Endothelial cell of umbilical vein (primary cell): ENCODE results near the gene PIP4K2B. TPM values are rescaled to one million over a fixed set of nuclear protein-coding genes. Genes with fewer than 3 reads are reported as not detected.

Experiments used
- BruUV-seq: library from RNA; stranded (reverse); fragments of 400-500 nt; replicated peaks from 2 replicates; lab custom pipeline; 2021; lab: Mats Ljungman, UMichigan
- CTCF ChIA-PET: fragments of 300-600, 350-600 bp; sonication (Branson Sonifier 250); formaldehyde crosslinking; loops from one replicate; lab custom pipeline; 2021; ENCODE audit warnings: antibody characterized with exemption, inconsistent platforms; lab: Charles Lee
- POLR2A ChIA-PET: fragments of 300-600, 350-600 bp; sonication (Branson Sonifier 250); formaldehyde crosslinking; loops from one replicate; lab custom pipeline; 2021; ENCODE audit warnings: antibody characterized with exemption, inconsistent platforms; lab: Charles Lee
- DNase-seq: peaks from one replicate; pipeline ENCODE4 v3.0.0-alpha.2; 2011; ENCODE audit warnings: low read depth, low spot score
- FAIRE-seq: peaks from 2 replicates; lab custom pipeline; 2011; peaks lifted over from hg19 to GRCh38; lab: Jason Lieb, UNC
- H2AFZ ChIP-seq: 2 replicates; pipeline ENCODE4 v1.6.0; 2012; ENCODE audit warnings: low read depth, low read length, control low read depth, inconsistent platforms
- H3K27ac ChIP-seq: 2 replicates; pipeline ENCODE4 v1.5.1; 2011; ENCODE audit warnings: low read depth, mild to moderate bottlenecking, control low read depth, low read length, moderate library complexity; ENCODE audit not compliant: insufficient read depth
- H3K27me3 ChIP-seq, 2 experiments: 2 replicates each; pipeline versions ENCODE4 v1.6.0 to v1.6.1; 2011; ENCODE audit warnings: low read length in 2 of 2, mixed read lengths in 1 of 2; ENCODE audit not compliant: control insufficient read depth in 2 of 2, insufficient read depth in 2 of 2
- H3K36me3 ChIP-seq, 2 experiments: 2 replicates in 1 of 2; 3 replicates in 1 of 2; pipeline ENCODE4 v1.5.1; 2011; ENCODE audit warnings: low read length in 2 of 2, mild to moderate bottlenecking in 1 of 2, moderate library complexity in 1 of 2; ENCODE audit not compliant: control insufficient read depth in 2 of 2, insufficient read depth in 2 of 2; ENCODE audit errors: extremely low read depth in 1 of 2
- H3K4me1 ChIP-seq: 3 replicates; pipeline ENCODE4 v1.5.1; 2011; ENCODE audit warnings: mild to moderate bottlenecking, low read length; ENCODE audit not compliant: control insufficient read depth, insufficient read depth; ENCODE audit errors: extremely low read depth
- H3K4me2 ChIP-seq: 2 replicates; pipeline ENCODE4 v1.6.1; 2011; ENCODE audit warnings: low read length, control low read depth, mixed read lengths; ENCODE audit not compliant: insufficient read depth
- H3K4me3 ChIP-seq, 3 experiments: fragments of 200-600 bp in 1 of 3; sonication (generic), shearing (Covaris generic) in 1 of 3; replicated peaks in 1 of 3; 2 replicates each; pipeline ENCODE4 v1.5.1; 2011 to 2016; ENCODE audit warnings: control low read depth in 3 of 3, low read length in 3 of 3, mild to moderate bottlenecking in 2 of 3, inconsistent platforms in 1 of 3, low read depth in 1 of 3, moderate library complexity in 1 of 3; ENCODE audit not compliant: insufficient read depth in 1 of 3
- H3K79me2 ChIP-seq: 2 replicates; pipeline ENCODE4 v1.6.0; 2012; ENCODE audit warnings: low read length, inconsistent platforms; ENCODE audit not compliant: control insufficient read depth, insufficient read depth
- H3K9ac ChIP-seq: replicated peaks from 2 replicates; pipeline ENCODE3; 2011; ENCODE audit warnings: low read length, control low read depth; ENCODE audit not compliant: insufficient read depth; ENCODE audit errors: extremely low read depth
- H3K9me1 ChIP-seq: replicated peaks from 3 replicates; pipeline ENCODE4 v1.6.0; 2011; ENCODE audit warnings: mild to moderate bottlenecking, low read length; ENCODE audit not compliant: control insufficient read depth, insufficient read depth; ENCODE audit errors: extremely low read depth
- H3K9me3 ChIP-seq: replicated peaks from 2 replicates; pipeline ENCODE4 v1.5.1; 2012; ENCODE audit warnings: low read length, inconsistent platforms; ENCODE audit not compliant: control insufficient read depth, insufficient read depth
- H4K20me1 ChIP-seq: replicated peaks from 2 replicates; pipeline ENCODE3; 2011; ENCODE audit warnings: mild to moderate bottlenecking, low read length; ENCODE audit not compliant: control insufficient read depth, insufficient read depth; ENCODE audit errors: extremely low read depth
- CTCF ChIP-seq, 2 donors: IDR thresholded peaks; 1 replicate in 1 of 2; 2 replicates in 1 of 2; pipeline ENCODE4 v1.5.1; 2011; ENCODE audit warnings: low read length in 2 of 2, mild to moderate bottlenecking in 2 of 2, moderate library complexity in 2 of 2, control low read depth in 1 of 2, inconsistent platforms in 1 of 2, low read depth in 1 of 2; ENCODE audit not compliant: insufficient read depth in 1 of 2; ENCODE audit errors: extremely low read depth in 1 of 2
- EZH2 ChIP-seq: IDR thresholded peaks from 2 replicates; pipeline ENCODE4 v1.6.1; 2012; ENCODE audit warnings: borderline replicate concordance, low read depth, mild to moderate bottlenecking, moderate library complexity, low read length, inconsistent platforms; ENCODE audit not compliant: severe bottlenecking
- FOS ChIP-seq: IDR thresholded peaks from 2 replicates; pipeline ENCODE4 v1.6.1; 2011; ENCODE audit warnings: mild to moderate bottlenecking, low read length, moderate library complexity, borderline replicate concordance; ENCODE audit not compliant: insufficient read depth
- GATA2 ChIP-seq: IDR thresholded peaks from 2 replicates; pipeline ENCODE4 v1.7.0; 2011; ENCODE audit warnings: low read depth, mild to moderate bottlenecking, moderate library complexity, mixed read lengths, low read length; ENCODE audit not compliant: insufficient read length, insufficient read depth
- JUN ChIP-seq: IDR thresholded peaks from 2 replicates; pipeline ENCODE4 v1.6.1; 2011; ENCODE audit warnings: borderline replicate concordance, low read depth; ENCODE audit not compliant: insufficient read length, insufficient read depth
- MAX ChIP-seq: IDR thresholded peaks from 2 replicates; pipeline ENCODE4 v1.6.1; 2011; ENCODE audit not compliant: insufficient read depth, insufficient read length
- MYC ChIP-seq: IDR thresholded peaks from one replicate; pipeline ENCODE4 v1.6.1; 2011; ENCODE audit warnings: mild to moderate bottlenecking, low read depth, low read length
- POLR2A ChIP-seq: IDR thresholded peaks from 2 replicates; pipeline ENCODE4 v1.6.1; 2012; ENCODE audit warnings: low read depth, mild to moderate bottlenecking, control low read depth, low read length
- POLR2AphosphoS5 ChIP-seq: IDR thresholded peaks from 2 replicates; pipeline ENCODE4 v1.6.1; 2012; ENCODE audit warnings: low read depth, mild to moderate bottlenecking, control low read depth, low read length, moderate library complexity; ENCODE audit not compliant: insufficient read depth
- dilution Hi-C: fragments of 300-500 bp; cut with MboI; formaldehyde crosslinking; loops from one replicate; pipeline ENCODE4 v1.15.0; 2019; ENCODE audit warnings: low sequenced_read_pairs; ENCODE audit not compliant: extremely low pct_ligation_motif_present
- intact Hi-C: fragments of 100-400 bp; cut with micrococcal nuclease; formaldehyde crosslinking; loops from one replicate; pipeline ENCODE4 v1.10.0; 2022
- polyA plus RNA-seq, 4 experiments: library from polyadenylated mRNA; depleted of rRNA in 3 of 4; stranded (reverse) in 3 of 4; unstranded in 1 of 4; fragments of >200 nt; gene quantifications; 2 replicates each; pipeline versions ENCODE4 v1.2.1 to v1.2.3, GENCODE V29; 2011 to 2012; ENCODE audit warnings: missing spikeins in 1 of 4
- total RNA-seq: library from RNA; stranded (reverse); gene quantifications from 2 replicates; pipeline ENCODE4 v1.2.3, GENCODE V29; 2021

The PIP4K2B gene
- total and polyA plus RNA-seq, 2 donors (not counting 3 experiments of a cell fraction or from before 2014, with no cell fraction given) = 23.1 to 48.8 TPM

GRCh38 chr17:38747463-38748148 is 51.8 kb downstream of the PIP4K2B start:
- FAIRE-seq = no peak
- ChIA-PET POLR2A (no interaction called here), CTCF (interaction anchor here (0.7 kb wide), 1 partner anchor 13 kb away, joined by 3 read pairs; no protein-coding TSS in a partner anchor)
- no peaks in the 10 kb centered on the region for H3K36me3 ChIP-seq
- TF ChIP-seq JUN (no peak), CTCF (IDR thresholded peaks at IDR 0.05; ENCODE audit: extremely low read depth in 1 of 2, insufficient read depth in 1 of 2, low read depth in 1 of 2, low read length in 2 of 2) (peak in 1 of 2 donors; percentile 22)
- peak overlapping the region; percentile 86 for H3K9ac ChIP-seq
- no peaks in the 10 kb centered on the region for H3K9me3 ChIP-seq
- H3K4me3 ChIP-seq = peak overlapping the region; percentile 80 to 90 (median 80)
- no peak for DNase-seq
- H3K27me3 ChIP-seq = no peaks in the 10 kb centered on the region
- intact Hi-C loops = loop anchor here (2.0 kb wide), 1 partner anchor 45 kb away; no protein-coding TSS in a partner anchor
- H3K9me1 ChIP-seq = no peaks in the 10 kb centered on the region
- peak overlapping the region; percentile 70 for H3K4me2 ChIP-seq
- H2AFZ ChIP-seq = peak overlapping the region; percentile 65
- H4K20me1 ChIP-seq = peaks cover 2% of the 10 kb centered on the region
- dilution Hi-C loops = no loop called here
- H3K27ac ChIP-seq = peak overlapping the region; percentile 68
- H3K4me1 ChIP-seq = peaks cover 54% of the 10 kb centered on the region
- H3K79me2 ChIP-seq = peaks cover 57% of the 10 kb centered on the region
- BruUV-seq = no TSS peak

- intact Hi-C loops (no loop called here), dilution Hi-C loops (no loop called here)
- Histone ChIP-seq H3K9me3 (no peaks in the 10 kb centered on the region), H3K27ac (no peak overlapping the region), H3K4me2 (peak overlapping the region; percentile 70), H3K4me3 (peak overlapping the region; percentile 80 to 90 (median 80)), H3K27me3 (no peaks in the 10 kb centered on the region), H3K9ac (peak overlapping the region; percentile 86), H2AFZ (no peak overlapping the region), H3K4me1 (peaks cover 55% of the 10 kb centered on the region), H3K36me3 (no peaks in the 10 kb centered on the region), H4K20me1 (peaks cover 2% of the 10 kb centered on the region), H3K79me2 (peaks cover 63% of the 10 kb centered on the region), H3K9me1 (no peaks in the 10 kb centered on the region)
- BruUV-seq = no TSS peak
- ChIA-PET POLR2A (interaction anchor here (0.6 kb wide), 1 partner anchor 12 kb away, joined by 4 read pairs; no protein-coding TSS in a partner anchor), CTCF (interaction anchor here (1.7 to 3.8 kb wide), 2 partner anchors 12 to 16 kb away, joined by 7 to 24 read pairs; partner anchors contain the start of gene CISD3)
- TF ChIP-seq CTCF (IDR thresholded peaks at IDR 0.05; ENCODE audit: extremely low read depth in 1 of 2, insufficient read depth in 1 of 2, low read depth in 1 of 2, low read length in 2 of 2) = no peak
- TF ChIP-seq POLR2AphosphoS5 = no peak
- TF ChIP-seq GATA2 = no peak
- TF ChIP-seq POLR2A = no peak
- TF ChIP-seq FOS = no peak
- TF ChIP-seq MAX = no peak
- TF ChIP-seq JUN = no peak
- no peak for TF ChIP-seq MYC
- TF ChIP-seq EZH2 = no peak
- DNase-seq (no peak), FAIRE-seq (no peak)
These were observed 52.4 kb downstream of the PIP4K2B start for GRCh38 chr17:38746849-38747462.
